ENCODE data around the gene CLC.

DNA sequence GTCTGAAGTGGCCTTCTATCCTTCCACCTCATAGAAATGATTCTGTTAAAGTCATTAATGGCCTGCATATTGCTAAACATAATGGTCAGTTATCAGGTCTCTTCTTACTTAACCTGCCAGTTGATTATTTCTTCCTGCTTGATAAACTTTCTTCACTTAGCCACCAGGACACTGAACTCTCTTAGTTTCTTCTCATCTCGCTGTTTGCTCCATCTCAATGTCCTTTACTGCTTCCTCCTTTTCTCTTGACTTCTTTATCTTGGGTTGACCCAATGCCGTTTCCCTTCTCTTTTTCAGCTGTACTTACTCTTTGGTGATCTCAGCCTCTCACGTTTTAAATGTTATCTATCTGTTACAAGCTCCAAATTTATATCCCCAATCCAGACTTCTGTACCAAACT lies 17.1 kb upstream of the CLC start:
- no peak for TF ChIP-seq POLR2A (IDR thresholded peaks at IDR 0.05; ENCODE audit: low read depth, low read length)
- TF ChIP-seq POLR2AphosphoS5 (IDR thresholded peaks at IDR 0.05; ENCODE audit: low read depth, low read length) = no peak
- no peak for TF ChIP-seq TAF1 (IDR thresholded peaks at IDR 0.05; ENCODE audit: borderline replicate concordance, low read depth, low read length)

Data from GM12892 (cell line).